GM13976 (cell line): ENCODE measurements around the gene CDC25C.
A peak's percentile ranks its signal among the peaks of the same experiment; 100 is the strongest.

Experiments used
- DNase-seq: peaks from one replicate; pipeline ENCODE4 v3.0.0; 2012; ENCODE audit warnings: low spot score
- in situ Hi-C: fragments of 300-500 bp; cut with MboI; formaldehyde crosslinking; loops from one replicate; pipeline ENCODE4 v1.12.0; 2022; ENCODE audit warnings: low sequenced_read_pairs, mixed read lengths, inconsistent platforms; ENCODE audit not compliant: unreplicated experiment
- TF ChIP-seq, protein P1 (sequence below): IDR thresholded peaks from 2 replicates; pipeline ENCODE4 v1.5.1; 2012; ENCODE audit warnings: borderline replicate concordance, mild to moderate bottlenecking; ENCODE audit not compliant: insufficient read depth; ENCODE audit errors: extremely low read depth, missing control alignments, control extremely low read depth

CDC25C gene

DNA sequence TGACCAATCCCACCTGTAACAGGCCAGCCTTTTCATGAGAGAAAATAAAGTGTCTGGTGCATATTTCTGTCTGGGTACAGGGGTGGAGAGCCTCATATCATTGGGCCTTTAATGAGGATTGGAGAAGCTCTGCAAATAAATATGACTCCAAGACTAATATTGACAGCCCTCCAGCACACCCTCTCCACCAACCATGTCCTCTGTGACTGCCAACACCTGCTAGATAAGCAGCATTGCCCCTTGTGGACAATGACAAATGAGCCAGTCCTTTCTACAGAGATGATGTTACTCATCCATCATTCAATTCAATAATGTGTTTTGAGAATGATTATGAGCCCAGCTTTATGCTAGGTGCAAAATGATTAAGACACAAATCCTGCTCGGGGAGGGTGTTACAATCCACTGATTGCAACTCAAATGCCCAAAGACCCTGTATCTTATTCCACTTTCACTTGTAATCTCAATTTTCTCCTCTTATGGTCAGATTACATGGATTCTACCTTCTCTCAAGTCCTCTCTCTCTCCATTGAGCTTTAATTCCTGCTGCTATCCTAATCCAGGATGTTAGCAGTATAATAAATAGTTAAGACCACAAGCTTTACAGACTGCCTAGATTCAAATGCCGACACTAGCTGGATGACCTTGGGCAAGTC, 55.1 kb downstream of the CDC25C start:
- TF ChIP-seq, protein P1, sequence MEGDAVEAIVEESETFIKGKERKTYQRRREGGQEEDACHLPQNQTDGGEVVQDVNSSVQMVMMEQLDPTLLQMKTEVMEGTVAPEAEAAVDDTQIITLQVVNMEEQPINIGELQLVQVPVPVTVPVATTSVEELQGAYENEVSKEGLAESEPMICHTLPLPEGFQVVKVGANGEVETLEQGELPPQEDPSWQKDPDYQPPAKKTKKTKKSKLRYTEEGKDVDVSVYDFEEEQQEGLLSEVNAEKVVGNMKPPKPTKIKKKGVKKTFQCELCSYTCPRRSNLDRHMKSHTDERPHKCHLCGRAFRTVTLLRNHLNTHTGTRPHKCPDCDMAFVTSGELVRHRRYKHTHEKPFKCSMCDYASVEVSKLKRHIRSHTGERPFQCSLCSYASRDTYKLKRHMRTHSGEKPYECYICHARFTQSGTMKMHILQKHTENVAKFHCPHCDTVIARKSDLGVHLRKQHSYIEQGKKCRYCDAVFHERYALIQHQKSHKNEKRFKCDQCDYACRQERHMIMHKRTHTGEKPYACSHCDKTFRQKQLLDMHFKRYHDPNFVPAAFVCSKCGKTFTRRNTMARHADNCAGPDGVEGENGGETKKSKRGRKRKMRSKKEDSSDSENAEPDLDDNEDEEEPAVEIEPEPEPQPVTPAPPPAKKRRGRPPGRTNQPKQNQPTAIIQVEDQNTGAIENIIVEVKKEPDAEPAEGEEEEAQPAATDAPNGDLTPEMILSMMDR, result no peak
- in situ Hi-C loops, result no loop called here
- no peak for DNase-seq

DNA sequence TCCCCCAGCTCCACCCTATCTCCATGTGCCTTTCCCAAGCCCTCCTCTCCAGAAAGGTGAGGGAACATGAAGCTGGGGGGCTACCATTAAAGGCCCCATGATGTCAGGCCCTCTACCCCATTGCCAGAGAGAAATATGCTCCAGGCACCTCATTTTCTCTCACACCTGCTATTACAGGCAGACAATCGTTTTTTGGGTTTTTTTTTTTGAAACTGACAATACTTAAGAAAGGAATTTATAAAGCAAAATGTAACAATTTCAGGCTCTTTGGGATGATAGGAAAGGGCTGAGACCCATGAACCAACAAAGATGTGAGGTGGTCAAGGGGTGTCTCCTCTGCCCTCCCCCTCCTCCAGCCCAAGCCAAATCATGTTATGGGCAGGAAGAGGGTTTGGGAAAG, 55.7 kb downstream of the CDC25C start:
- TF ChIP-seq, protein P1, result no peak
- no peak for DNase-seq
- in situ Hi-C loops, result no loop called here

DNA sequence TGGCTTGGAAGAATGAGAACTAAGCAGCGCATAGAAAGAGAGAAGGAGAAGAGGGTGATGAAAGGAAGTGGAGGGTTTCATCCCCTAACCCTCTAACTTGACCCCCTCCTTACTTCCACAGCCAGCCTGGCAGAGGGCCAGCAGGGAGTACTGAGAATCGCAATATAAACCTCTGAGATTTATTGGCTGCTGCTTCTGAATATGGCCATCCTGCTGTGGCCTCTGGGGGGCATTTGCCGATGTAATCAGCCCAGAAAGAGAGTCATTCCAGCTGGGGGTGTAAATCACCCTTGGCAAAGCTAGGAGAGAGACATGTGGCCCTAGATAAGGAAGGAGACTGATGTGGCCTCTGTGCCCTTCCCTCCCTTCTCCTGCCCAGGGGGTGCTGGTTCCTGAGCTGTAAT, 56.2 kb downstream of the CDC25C start:
- in situ Hi-C loops, result no loop called here
- TF ChIP-seq, protein P1, result no peak
- DNase-seq, result no peak

DNA sequence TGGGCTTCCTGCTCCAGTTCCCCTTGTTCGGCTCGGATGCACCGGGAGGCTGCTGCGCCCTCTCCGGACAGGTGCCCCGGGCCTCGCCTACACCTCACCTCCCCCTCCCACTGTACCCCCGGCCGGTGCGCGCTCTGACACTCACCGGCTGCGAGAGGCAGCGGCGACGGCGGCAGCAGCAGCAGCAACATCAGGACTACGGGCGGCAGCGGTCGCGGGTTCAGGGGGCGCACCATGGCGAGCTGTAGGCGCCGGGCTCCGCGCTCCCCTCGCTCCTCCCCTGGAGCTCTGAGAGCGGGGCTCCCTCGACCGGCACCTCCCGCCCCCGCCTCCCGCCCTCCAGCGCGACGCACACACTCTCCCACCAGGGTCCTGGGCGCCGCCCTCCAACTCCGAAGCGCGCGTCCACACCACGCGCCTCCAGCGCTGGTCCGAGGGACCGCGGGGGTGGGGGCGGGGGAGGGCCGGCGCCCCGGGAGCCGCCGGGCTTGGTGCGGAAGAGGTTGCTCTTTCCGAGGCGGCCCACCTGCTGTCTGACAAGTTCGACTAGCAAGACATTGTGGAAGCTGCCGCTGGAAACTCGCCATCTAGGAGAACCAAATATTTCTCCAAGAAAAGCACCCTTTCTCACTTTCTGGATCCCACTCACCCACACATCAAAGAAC, 57.3 kb downstream of the CDC25C start, which contains the start of gene GFRA3:
TSS of gene GFRA3 (minus strand) at position 433 of the 665 bp plus-strand sequence. CDS start at position 236, 197 bp downstream.
- DNase-seq, result peak; percentile 63
- TF ChIP-seq, protein P1, result no peak
- in situ Hi-C loops, result no loop called here

DNA sequence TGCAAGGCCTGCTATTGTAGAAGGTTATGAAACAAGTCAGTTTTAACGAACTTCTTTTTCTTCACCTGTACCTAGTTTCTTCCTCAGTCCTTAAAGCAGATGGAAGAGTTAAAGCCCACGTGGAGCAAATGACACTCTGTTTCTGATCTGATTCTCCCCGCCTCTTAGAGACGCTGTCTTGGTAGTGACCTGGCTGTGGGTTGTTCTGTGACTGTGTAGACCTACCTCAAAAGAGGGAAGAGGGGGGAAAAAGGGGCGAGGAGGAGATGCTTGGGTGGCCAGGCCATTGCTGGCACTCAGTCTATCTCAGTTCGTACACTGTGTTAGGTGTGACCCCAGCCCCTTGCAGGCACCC, 57.8 kb downstream of the CDC25C start:
- no peak for DNase-seq
- TF ChIP-seq, protein P1, result no peak
- in situ Hi-C loops, result no loop called here

DNA sequence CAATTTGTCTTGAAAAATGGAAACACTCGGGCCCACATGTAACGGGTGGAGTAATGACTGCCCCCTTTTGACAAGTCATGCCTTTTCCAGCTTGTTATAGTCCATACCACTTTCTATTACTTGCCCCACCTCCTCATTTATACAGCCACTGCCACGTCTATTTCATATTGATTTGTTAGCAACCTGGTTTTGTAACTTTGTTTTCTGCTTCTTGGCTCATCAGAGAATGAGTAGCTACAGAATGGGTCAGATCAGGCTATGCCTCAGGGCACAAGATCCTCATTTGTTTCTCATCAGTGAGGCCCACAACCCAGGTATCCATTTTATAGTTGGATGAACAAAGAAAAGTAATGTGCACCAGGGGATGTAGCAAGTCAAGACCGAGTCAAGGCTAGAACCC, 58.9 kb downstream of the CDC25C start:
- in situ Hi-C loops, result no loop called here
- TF ChIP-seq, protein P1, result no peak
- DNase-seq, result no peak
